CD4-positive, alpha-beta T cell treated with Interleukin-10 for 1 hour (primary cell): ENCODE measurements around the gene OR5AC2.

ENCODE experiments used
- DNase-seq: peaks from one replicate; pipeline ENCODE4 v3.0.0-alpha.2; 2020

OR5AC2 gene, protein sequence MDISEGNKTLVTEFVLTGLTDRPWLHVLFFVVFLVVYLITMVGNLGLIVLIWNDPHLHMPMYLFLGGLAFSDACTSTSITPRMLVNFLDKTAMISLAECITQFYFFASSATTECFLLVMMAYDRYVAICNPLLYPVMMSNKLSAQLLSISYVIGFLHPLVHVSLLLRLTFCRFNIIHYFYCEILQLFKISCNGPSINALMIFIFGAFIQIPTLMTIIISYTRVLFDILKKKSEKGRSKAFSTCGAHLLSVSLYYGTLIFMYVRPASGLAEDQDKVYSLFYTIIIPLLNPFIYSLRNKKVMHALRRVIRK

DNA sequence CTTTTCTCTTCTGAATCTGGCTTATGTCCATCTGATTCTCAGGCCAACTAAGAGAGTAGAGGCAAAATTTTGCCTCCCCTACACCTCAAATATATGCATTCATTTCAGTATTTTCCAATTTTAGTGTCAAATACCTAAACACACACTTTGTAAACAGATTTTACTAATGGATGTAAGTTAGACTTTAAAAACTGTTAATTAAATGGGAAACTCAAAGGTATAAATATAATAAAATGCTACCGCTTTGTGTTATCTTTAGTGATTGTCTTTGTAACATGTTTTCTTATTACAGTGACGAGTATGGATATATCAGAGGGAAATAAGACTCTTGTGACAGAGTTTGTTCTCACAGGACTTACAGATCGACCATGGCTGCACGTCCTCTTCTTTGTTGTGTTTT is at the start of gene OR5AC2:
OR5AC2 (plus strand) TSS at position 301 of the 400 bp plus-strand sequence; CDS start at position 301, 0 bp downstream.
- no peak for DNase-seq

DNA sequence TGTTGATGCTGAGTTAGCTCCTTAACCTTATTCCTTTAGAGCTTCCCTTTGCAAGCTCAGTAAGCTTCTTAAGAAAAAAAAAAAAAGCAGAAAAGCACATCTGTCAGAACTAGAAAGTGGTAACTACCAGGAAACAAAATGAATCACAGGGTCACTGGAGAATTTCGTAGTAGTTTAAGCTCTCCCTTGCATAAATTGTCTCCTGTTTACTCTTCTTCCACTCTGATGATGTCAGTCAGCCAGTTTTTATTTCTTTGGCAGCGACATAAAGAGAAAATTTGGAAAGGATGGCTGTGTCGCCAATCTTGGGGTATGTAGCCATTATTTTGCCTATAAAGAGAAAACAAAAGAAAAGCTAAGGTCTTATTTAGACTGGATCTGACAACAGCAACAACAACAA is 48.7 kb upstream of the OR5AC2 start:
- no peak for DNase-seq

DNA sequence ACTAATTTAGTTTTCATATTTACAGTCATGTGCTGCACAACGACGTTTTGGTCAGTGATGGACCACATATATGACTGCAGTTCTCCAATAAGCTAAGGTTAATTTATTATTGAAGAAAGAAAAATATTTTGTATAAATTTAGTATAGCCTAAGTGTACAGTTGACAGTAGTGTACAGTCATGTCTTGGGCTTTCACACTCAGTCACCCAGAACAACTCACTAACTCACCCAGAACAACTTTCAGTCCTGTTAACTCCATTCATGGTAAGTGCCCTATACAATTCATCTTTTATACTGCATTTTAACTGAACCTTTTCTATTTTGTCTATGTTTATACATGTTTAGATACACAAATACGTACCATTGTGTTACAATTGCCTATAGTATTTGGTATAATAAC is 48.1 kb upstream of the OR5AC2 start:
- no peak for DNase-seq

DNA sequence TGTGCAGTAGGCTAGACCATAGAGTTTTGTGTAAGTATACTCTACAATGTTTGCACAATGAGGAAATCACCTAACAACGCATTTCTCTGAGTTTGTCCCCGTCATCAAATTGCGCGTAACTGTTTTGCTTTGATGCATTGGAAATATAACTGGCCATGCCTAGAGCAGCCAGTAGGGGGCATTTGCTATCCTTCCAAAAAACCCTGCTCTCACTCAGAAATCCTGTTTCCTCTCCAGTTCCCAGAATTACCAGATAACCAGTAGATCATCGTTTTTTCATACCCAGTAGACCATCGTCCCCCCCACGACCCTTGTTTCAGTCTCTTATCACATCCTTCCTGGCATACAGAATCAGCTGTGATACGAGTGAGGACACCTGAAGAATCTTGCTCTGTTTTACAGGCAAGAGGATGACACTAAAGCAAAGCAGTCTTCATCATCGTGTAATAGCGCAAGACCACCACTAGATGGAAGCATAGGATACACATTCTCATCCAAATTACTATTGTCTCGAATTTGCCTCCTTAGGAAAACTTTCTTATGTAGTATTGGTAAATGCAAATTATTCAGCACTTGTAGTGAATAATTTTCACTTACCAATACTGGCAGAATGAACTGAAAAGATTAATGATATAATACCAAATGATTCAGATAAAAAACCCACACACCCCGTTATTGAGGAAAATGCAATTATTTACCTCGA is 47.5 kb upstream of the OR5AC2 start:
- DNase-seq: peak; percentile 87

DNA sequence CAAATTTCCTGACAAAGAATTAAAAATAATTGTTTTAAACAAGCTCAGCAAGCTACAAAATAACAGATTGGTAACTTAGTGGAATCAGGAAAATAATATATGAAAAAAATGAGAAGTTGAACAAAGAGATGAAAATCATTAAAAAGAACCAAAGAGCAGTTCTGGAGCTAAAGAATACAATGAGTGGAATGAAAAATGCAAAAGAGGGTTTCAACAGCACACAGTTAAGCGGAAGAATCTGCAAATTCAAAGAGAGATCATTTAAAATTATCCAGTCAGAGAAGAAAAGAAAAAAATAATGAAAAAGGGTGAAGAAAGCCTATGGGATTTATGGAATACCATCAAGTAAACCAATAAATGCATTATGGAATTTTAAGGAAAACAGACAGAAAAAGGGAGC is 45.6 kb upstream of the OR5AC2 start:
- DNase-seq: no peak

DNA sequence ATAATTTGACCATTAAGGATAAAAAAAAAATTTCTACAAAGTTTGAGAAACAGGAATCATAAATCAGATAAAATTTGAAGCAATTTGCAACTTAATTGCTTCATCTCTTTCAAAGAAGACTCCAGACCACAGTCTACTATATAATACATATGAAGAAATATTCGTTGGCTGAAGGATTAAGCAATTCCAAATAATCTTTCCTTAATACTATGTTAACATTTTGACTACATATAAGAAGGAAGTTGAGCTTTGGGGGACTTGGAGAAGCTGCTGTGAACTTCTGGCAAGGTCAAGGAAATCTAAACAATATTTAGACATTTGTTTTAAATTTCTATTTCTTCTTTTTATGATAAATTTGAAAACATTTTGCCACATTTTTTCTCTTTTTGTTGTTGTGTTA is 38.4 kb upstream of the OR5AC2 start:
- DNase-seq: no peak

DNA sequence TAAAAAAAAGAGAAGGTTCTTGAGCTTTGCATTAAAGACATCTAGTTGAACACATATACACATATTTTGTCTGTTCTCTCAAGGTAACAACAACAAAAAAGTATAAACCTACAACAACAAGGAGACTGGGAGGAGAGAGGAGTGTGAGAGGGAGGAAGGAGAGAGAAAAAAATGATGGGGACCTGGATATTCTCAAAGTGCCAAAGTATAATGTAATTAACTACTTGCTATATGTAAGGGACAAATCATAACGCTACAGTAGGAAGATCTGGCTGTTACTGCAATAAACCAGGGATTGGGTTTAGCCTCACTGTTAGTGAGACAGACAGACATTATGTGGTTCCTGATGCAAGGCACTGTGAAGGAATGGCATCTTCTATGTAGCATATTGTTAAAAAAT is 37.7 kb upstream of the OR5AC2 start:
- no peak for DNase-seq

DNA sequence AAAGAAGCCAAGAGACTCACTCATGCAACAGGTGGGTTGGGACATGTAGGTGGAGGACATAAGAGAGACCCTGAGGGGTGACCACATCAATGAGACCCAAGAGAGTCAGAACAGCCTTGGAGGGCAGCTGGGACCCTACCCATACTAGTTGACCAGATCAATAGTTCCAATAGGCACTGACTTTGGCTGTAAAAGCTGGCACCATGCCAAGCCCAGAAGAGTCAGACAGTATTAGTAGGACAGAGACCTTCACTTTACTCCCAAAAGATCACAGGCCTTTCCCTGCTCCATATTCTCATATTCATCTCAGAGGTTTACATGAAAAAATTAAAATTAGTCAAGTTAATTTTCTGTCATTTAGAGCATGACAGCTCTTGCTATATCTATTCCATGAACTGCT is 30.9 kb upstream of the OR5AC2 start:
- no peak for DNase-seq

DNA sequence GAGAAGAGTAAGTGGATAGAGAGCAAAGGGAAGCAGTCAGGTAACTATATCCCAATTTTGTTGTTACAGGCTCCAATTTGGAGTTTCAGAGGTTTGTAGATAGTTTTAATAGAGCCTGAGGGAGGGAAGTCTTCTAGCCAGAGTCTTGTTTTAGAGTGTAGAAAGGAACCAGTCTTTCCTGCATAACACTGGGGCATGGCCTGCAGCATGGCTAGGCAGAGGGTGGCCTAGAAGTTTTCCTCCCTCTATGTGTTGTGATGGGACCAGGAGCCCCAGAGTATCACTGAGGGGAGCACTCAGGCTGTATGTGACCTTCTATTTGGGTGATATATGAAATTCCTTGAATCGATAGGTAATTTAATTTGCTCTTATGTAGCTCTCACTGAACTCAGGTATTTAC is 29.3 kb upstream of the OR5AC2 start:
- DNase-seq: no peak

DNA sequence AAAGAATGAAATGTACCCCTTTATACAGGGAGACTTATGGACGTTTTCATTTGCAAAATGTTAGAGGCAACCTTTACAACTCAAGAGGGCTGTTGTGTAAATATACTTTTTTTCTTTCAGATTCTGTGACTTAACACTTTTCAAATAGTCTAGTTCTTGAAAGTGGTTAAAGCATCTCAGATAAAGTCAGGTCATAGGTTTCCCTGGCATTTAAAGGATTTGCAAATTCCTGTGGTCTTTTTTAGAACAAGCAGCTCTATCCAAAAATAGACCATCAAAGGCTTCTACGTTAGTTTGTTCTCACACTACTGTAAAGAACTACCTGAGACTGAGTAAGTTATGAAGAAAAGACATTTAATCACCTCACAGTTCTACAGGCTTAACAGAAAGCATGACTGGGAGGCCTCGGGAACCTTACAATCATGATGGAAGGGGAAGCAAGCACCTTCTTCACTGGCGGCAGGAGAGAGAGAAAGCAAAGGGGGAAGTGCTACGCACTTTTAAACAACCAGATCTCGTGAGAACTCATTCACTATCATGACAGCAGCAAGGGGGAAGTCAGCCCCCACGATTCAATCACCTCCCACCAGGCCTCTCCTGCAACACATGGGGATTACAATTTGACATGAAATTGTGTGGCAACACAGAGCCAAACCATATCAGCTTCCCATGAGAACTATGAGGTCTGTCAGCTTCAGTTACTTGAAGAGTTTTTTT is 28.6 kb upstream of the OR5AC2 start:
- no peak for DNase-seq

DNA sequence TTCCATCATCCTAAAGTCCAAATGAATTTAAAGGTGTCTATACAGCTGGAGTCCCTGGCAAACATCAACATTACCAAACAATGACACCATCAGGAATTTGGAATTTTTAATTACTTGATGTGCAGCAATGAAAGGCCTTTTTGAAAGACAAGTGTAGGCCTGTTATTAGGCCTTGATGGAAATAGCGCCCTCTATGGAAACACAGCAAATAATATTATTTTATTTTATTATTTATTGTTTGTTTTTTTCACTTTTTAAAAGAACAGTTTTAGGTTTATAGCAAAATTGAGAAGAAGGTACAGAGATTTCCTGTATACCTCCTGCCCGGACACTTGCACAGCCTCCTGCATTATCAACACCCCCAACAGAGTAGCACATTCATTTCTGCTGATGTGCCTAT is 18.1 kb upstream of the OR5AC2 start:
- DNase-seq: no peak

DNA sequence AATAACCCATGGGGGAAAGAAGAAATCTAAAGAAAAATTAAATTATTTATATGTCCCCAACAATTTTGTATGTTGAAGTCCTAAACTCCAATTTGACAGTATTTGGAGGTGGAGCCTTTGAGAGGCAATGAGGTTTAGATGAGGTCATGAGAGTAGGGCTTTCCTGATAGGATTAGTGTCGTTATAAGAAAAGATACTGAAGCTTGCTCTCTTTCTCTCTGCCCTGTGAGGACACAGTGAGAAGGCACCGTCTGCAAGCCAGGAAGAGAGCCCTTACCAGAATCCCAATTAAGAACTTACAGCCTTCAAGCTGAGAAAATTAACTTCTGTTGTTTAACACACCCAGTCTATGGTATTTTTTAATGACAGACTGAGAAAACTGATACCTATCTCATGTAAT is 16.1 kb upstream of the OR5AC2 start:
- DNase-seq: no peak

DNA sequence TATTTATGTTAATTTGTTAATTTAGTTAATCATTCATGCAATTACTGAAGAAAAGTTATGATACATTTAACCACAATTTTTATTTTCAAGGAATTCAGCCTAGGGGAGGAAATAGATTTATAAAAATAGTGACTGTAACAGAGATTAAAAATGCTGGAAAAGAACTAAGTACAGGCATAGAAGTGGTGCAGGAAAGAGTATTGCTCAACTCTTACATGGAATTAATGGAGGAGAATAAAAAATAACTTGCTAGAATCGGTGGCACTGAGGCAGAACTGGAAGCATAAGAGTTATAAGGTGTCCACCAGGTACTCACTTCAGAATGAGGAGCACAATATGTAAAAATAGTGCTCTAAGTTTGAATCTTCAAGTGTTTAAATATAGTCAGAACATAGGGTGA is 13.5 kb upstream of the OR5AC2 start:
- DNase-seq: no peak

DNA sequence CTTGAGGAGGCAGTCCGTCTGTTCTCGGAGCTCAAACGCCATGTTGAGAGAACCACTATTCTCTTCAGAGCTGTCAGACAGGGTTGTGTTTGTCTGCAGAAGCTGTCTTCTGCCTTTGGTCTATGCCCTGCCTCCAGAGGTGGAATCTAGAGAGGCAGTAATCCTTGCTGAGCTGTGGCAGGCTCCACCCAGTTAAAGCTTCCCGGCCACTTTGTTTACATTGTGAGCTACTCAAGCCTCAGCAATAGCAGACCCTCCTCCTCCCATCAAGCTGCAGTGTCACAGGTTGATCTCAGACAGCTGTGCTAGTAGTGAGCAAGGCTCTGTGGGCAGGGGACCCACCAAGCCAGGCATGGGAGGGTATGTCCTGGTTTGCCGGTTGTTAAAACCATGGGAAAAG is 8.9 kb downstream of the OR5AC2 start:
- no peak for DNase-seq

DNA sequence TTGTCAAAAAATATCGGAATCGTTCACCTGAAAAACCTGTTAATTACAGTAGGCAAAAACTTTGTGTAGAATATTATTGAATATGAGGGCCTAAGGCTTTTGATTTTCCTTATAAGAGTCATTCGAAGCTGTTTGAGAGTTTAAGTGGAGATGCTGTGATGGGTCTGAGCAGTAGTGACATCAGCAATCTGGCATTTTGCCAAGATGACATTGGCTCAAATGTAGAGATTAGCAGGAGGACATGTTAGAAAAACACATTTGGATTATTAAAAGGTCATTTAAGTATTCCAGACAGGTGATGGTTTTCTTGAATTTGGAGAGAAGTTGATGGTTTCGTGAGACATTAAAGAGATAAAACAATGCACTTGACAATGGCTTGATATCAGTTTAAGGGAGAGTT is 12.9 kb downstream of the OR5AC2 start:
- DNase-seq: no peak

DNA sequence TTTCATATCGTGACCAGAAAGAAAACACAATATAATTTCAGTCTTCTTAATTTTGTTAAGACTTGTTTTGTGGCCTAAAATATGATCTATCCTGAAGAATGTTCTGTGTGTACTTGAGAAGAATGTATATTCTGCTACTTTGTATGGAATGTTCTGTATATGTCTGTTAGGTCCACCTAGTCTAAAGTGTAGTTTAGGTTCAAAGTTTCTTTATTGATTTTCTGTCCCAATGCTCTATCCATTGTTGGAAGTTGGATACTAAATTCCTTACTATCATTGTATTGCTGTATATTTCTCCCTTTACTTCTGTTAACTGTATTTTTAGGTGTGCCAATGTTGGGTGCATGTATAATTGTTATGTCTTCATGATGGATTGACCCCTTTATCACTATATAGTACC is 21.2 kb downstream of the OR5AC2 start:
- DNase-seq: no peak

DNA sequence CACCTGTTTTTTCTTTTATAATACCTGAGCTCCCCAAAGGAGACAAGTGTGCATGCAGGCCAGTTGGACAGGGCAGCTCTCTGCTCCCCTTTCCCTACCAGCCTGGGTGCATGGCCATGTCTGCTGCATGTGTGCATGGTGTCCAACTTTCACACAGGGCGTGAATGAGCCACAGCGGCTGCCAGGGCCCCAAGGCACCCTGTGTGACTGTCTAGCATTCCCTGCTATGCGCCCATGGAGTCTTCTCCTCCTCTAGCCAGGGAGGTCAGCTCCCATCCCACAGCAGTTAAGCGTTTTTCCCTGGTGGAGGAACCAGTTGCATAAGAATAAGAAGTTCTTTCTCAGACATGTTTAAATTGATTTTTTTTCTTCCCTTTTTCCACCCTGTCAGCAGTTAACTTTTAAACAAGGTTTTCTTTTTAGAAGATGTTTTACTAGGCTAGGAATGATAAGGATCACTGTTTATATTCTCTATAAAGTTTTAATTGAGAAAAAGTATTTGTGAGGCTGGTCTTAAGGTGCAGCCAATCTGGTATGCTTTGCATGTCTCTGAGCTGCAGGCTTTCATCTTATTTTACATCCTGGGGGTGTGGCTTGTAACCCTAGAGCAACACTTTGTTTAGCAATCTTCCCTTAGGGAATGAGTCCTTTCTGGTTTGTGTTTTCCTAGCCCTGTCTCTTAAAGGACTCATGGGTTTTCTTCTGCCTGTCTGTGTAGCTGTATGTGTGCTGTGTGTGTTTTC is 23.0 kb downstream of the OR5AC2 start:
- DNase-seq: no peak

DNA sequence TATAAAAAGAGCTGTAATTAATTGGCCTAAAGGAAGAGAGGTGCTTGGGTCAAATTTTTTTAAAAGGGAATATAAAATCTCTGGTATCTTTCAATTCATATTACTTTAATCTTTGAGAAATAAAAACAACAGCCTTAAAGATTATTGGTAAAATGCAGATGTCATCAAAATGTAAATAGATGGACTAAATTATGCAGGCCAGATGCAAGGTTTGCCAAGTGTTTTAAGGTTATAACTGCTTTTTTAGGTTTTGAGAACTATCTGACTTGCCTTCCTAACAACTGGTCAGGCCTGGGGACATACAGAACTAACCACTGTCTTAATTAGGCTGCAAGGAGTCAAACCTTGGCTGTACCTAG is 23.6 kb downstream of the OR5AC2 start:
- DNase-seq: no peak

DNA sequence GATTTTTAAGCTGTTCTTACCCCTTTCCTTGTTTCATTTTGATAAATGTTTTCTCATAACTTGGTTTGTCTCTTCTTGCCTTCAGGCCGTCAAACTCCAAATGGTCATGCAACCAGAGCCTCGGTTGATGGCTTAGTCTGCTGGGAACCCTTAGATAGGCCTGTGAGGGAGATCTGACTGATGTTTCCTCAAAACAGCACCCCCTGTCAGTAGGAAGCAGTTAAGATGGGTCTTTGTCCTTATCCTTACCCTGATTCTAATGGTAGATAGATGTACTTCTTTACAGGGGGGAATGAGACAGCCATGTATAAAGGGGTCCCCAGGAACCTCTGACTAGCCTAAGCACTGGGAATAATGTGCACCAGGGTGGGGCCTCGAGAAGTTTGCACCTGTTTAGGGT is 27.3 kb downstream of the OR5AC2 start:
- DNase-seq: no peak

DNA sequence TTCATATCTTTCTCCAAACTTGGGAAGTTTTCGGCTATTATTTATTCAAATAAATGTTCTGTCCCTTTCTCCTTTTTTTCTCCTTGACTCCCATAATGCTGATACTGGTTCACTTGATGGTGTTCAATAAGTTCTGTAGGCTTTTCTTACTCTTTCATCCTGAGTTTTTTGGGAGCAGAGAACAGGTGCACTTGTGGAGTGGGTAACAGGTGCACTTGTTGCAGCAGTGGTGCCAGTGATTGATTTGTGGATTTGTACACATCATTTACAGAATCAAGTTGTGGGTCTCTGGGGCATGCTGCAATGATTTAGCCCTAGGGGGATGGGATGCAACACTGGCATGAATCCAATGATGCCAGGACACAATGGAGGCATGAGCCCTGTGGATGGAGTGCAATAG is 28.7 kb downstream of the OR5AC2 start:
- DNase-seq: no peak

DNA sequence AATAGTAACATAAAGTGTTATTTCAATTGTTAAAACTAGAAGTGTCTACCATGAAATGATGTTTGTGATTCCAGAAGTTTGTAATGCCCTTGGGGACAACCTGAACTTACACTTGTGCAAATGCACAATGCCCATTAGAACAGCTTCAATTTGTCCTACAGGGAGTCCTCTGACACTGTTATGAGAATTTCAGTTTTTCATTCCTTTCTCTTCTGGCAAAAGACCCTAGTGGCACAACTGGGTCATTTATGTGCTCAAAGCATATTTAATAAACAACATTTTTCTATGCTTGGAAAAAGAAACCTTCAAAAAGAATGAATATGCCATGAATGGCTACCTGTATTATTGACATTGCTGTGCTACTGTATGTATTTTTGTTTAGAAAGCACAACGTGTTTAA is 43.4 kb downstream of the OR5AC2 start, which contains the start of gene OR5H1:
OR5H1 (plus strand) TSS at position 301 of the 400 bp plus-strand sequence. CDS start 1,977 bp downstream, outside the sequence.
- no peak for DNase-seq

DNA sequence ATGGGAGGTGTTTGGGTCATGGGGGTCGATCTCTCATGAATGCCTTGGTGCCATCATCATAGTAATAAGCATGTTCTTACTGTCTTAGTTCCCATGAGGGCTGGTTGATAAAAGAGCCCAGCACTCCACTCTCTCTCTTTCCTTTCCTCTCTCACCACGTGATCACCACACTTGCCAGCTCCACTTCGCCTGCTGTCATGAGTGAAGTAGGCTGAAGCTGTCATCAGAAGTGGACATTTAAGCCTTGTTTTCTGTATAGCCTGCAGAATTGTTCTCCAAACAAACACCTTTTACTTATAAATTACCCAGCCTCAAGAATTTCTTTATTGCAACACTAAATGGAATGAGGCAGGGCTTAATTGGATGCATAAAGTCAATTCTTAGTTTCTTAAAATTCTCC is 49.7 kb downstream of the OR5AC2 start:
- no peak for DNase-seq
